HEK293 (cell line): ENCODE measurements around the gene AMACR.

Source experiments
- CTCF ChIA-PET: fragments of 350-600 bp; formaldehyde crosslinking; extraction: SDS; loops from one replicate; lab custom pipeline; 2021; ENCODE audit warnings: antibody characterized with exemption; lab: Yijun Ruan, JAX
- POLR2A ChIA-PET: fragments of 300-600 bp; formaldehyde crosslinking; extraction: SDS; loops from one replicate; lab custom pipeline; 2020; ENCODE audit warnings: antibody characterized with exemption, inconsistent platforms; lab: Yijun Ruan, JAX
- H3K27ac ChIP-seq: fragments of 200-500 bp; sonication (Bioruptor generic); 2 replicates; pipeline ENCODE4 v1.5.1; 2014; ENCODE audit warnings: low read depth, low read length, control low read depth, inconsistent platforms; ENCODE audit errors: extremely low read depth
- H3K36me3 ChIP-seq, 2 experiments: fragments of 200-500 bp in 1 of 2; sonication (Bioruptor generic) in 1 of 2; 1 replicate in 1 of 2; 2 replicates in 1 of 2; pipeline ENCODE4 v1.5.1; 2014 to 2017; ENCODE audit warnings: inconsistent platforms in 2 of 2, low read length in 2 of 2; ENCODE audit not compliant: control insufficient read depth in 2 of 2, insufficient read depth in 1 of 2
- H3K4me1 ChIP-seq: fragments of 200-500 bp; sonication (Bioruptor generic); 2 replicates; pipeline ENCODE4 v1.5.1; 2014; ENCODE audit warnings: mild to moderate bottlenecking, low read length, inconsistent platforms; ENCODE audit not compliant: control insufficient read depth, insufficient read depth
- H3K4me3 ChIP-seq: 2 replicates; pipeline ENCODE4 v1.5.1; 2011; ENCODE audit warnings: low read depth, mild to moderate bottlenecking, control low read depth, low read length, moderate library complexity
- H3K9me3 ChIP-seq: fragments of 200-500 bp; sonication (Bioruptor generic); 2 replicates; pipeline ENCODE4 v1.5.1; 2014; ENCODE audit warnings: low read depth, low read length, inconsistent platforms; ENCODE audit not compliant: control insufficient read depth, insufficient read depth
- BCL11B ChIP-seq: fragments of 450-650 bp; formaldehyde crosslinking; IDR thresholded peaks from 2 replicates; pipeline ENCODE4 v1.5.1; 2016; ENCODE audit warnings: low read depth, missing biosample characterization, missing genetic modification characterization
- KLF8 ChIP-seq: fragments of 450-650 bp; formaldehyde crosslinking; IDR thresholded peaks from 2 replicates; pipeline ENCODE4 v1.5.1; 2016; ENCODE audit warnings: missing biosample characterization, missing genetic modification characterization
- SALL2 ChIP-seq: fragments of 450-650 bp; formaldehyde crosslinking; IDR thresholded peaks from 2 replicates; pipeline ENCODE4 v1.5.0; 2017; ENCODE audit warnings: missing biosample characterization, mild to moderate bottlenecking, missing genetic modification characterization, borderline replicate concordance
- TRIM28 ChIP-seq: IDR thresholded peaks from 2 replicates; pipeline ENCODE4 v1.6.1; 2011; ENCODE audit warnings: low read length, control low read depth, borderline replicate concordance
- ZBTB48 ChIP-seq: fragments of 450-650 bp; formaldehyde crosslinking; IDR thresholded peaks from 2 replicates; pipeline ENCODE4 v1.5.1; 2016; ENCODE audit warnings: missing biosample characterization, missing genetic modification characterization
- ZBTB7A ChIP-seq: fragments of 450-650 bp; formaldehyde crosslinking; IDR thresholded peaks from 2 replicates; pipeline ENCODE4 v1.5.1; 2016; ENCODE audit warnings: low read depth, missing biosample characterization, missing genetic modification characterization
- ZNF148 ChIP-seq: fragments of 450-650 bp; formaldehyde crosslinking; IDR thresholded peaks from 2 replicates; pipeline ENCODE4 v1.5.0; 2017; ENCODE audit warnings: missing biosample characterization, missing genetic modification characterization, borderline replicate concordance
- ZNF157 ChIP-seq: fragments of 450-650 bp; formaldehyde crosslinking; IDR thresholded peaks from 2 replicates; pipeline ENCODE4 v1.5.1; 2016; ENCODE audit warnings: missing biosample characterization, missing genetic modification characterization
- ZNF214 ChIP-seq: fragments of 450-650 bp; formaldehyde crosslinking; IDR thresholded peaks from 2 replicates; pipeline ENCODE4 v1.5.1; 2017; ENCODE audit warnings: missing biosample characterization, mild to moderate bottlenecking, missing genetic modification characterization, borderline replicate concordance
- ZNF248 ChIP-seq: fragments of 450-650 bp; formaldehyde crosslinking; IDR thresholded peaks from 2 replicates; pipeline ENCODE4 v1.5.1; 2017; ENCODE audit warnings: missing biosample characterization, missing genetic modification characterization
- ZNF280D ChIP-seq: fragments of 450-650 bp; formaldehyde crosslinking; IDR thresholded peaks from 2 replicates; pipeline ENCODE4 v1.5.1; 2016; ENCODE audit warnings: missing biosample characterization, missing genetic modification characterization
- ZNF394 ChIP-seq: fragments of 450-650 bp; formaldehyde crosslinking; IDR thresholded peaks from 2 replicates; pipeline ENCODE4 v1.5.1; 2016; ENCODE audit warnings: missing biosample characterization, missing genetic modification characterization, mild to moderate bottlenecking, moderate library complexity, borderline replicate concordance
- ZNF473 ChIP-seq: fragments of 450-650 bp; formaldehyde crosslinking; IDR thresholded peaks from 2 replicates; pipeline ENCODE4 v1.5.1; 2017; ENCODE audit warnings: missing biosample characterization, missing genetic modification characterization
- ZNF664 ChIP-seq: fragments of 450-650 bp; formaldehyde crosslinking; IDR thresholded peaks from 2 replicates; pipeline ENCODE4 v1.5.1; 2016; ENCODE audit warnings: missing biosample characterization, missing genetic modification characterization
- ZNF791 ChIP-seq: fragments of 450-650 bp; formaldehyde crosslinking; IDR thresholded peaks from 2 replicates; pipeline ENCODE4 v1.5.1; 2016; ENCODE audit warnings: missing biosample characterization, missing genetic modification characterization
- TF ChIP-seq, protein P1 (sequence below): IDR thresholded peaks from 2 replicates; pipeline ENCODE4 v1.6.1; 2011; ENCODE audit warnings: mild to moderate bottlenecking, low read depth, low read length, borderline replicate concordance
- TF ChIP-seq, protein P2 (sequence below): fragments of 450-650 bp; formaldehyde crosslinking; IDR thresholded peaks from 2 replicates; pipeline ENCODE4 v1.5.1; 2016; ENCODE audit warnings: missing biosample characterization, missing genetic modification characterization
- TF ChIP-seq, protein P3 (sequence below): fragments of 450-650 bp; formaldehyde crosslinking; IDR thresholded peaks from 2 replicates; pipeline ENCODE4 v1.5.1; 2016; ENCODE audit warnings: missing biosample characterization, missing genetic modification characterization
- TF ChIP-seq, protein P4 (sequence below): fragments of 450-650 bp; formaldehyde crosslinking; IDR thresholded peaks from 2 replicates; pipeline ENCODE4 v1.5.1; 2017; ENCODE audit warnings: missing biosample characterization, missing genetic modification characterization

The AMACR gene

DNA sequence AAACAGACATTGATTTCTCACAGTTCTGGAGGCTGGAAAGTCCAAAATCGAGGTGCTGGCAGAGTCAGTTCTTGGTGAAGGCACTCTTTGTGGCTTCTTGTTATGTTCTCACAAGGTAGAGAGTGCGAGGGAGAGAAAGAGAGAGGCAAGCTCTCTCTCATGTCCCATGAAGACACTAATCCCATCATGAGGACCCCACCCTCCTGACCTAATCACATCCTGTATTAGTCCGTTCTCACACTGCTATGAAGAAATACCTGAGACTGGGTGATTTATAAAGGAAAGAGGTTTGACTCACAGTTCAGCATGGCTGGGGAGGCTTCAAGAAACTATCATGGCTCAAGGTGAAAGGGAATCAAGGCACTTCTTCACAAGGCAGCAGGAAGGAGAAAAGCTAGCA, 5.7 kb upstream of the AMACR start:
- H3K4me1 ChIP-seq = peaks cover 9% of the 10 kb centered on the region
- CTCF ChIA-PET = interaction anchor here (0.9 to 2.5 kb wide), 2 partner anchors 16 to 52 kb away, joined by 4 to 8 read pairs; no protein-coding TSS in a partner anchor
- POLR2A ChIA-PET = no interaction called here
- H3K27ac ChIP-seq = no peak overlapping the region
- TF ChIP-seq ZNF248 (tag by site-specific recombination) = no peak
- TF ChIP-seq, protein P1, sequence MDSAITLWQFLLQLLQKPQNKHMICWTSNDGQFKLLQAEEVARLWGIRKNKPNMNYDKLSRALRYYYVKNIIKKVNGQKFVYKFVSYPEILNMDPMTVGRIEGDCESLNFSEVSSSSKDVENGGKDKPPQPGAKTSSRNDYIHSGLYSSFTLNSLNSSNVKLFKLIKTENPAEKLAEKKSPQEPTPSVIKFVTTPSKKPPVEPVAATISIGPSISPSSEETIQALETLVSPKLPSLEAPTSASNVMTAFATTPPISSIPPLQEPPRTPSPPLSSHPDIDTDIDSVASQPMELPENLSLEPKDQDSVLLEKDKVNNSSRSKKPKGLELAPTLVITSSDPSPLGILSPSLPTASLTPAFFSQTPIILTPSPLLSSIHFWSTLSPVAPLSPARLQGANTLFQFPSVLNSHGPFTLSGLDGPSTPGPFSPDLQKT = no peak
- no peak for TF ChIP-seq TRIM28
- no peaks in the 10 kb centered on the region; the same call in 1 of the 2 replicates for H3K9me3 ChIP-seq
- H3K36me3 ChIP-seq = no peaks in the 10 kb centered on the region
- no peak overlapping the region for H3K4me3 ChIP-seq

- Histone ChIP-seq H3K9me3 (no peaks in the 10 kb centered on the region; the same call in 1 of the 2 replicates), H3K36me3 (no peaks in the 10 kb centered on the region), H3K4me1 (peaks cover 9% of the 10 kb centered on the region), H3K27ac (no peak overlapping the region), H3K4me3 (no peak overlapping the region)
- TF ChIP-seq BCL11B = no peak
- no peak for TF ChIP-seq KLF8 (tag by site-specific recombination)
- no peak for TF ChIP-seq ZBTB48
- TF ChIP-seq ZNF394 (tag by site-specific recombination) = no peak
- TF ChIP-seq ZNF280D (tag by site-specific recombination) = no peak
- TF ChIP-seq ZNF473 (tag by site-specific recombination) = no peak
- POLR2A ChIA-PET = no interaction called here
- CTCF ChIA-PET = interaction anchor here (0.9 to 2.5 kb wide), 3 partner anchors 15 to 51 kb away, joined by 4 to 8 read pairs (median 4); no protein-coding TSS in a partner anchor
These were observed 4.9 kb upstream of the AMACR start for GRCh38 chr5:34012791-34013190.

GRCh38 chr5:34011536-34011935, 3.7 kb upstream of the AMACR start:
- Histone ChIP-seq H3K4me1 (peaks cover 9% of the 10 kb centered on the region), H3K4me3 (no peak overlapping the region), H3K27ac (no peak overlapping the region), H3K9me3 (no peaks in the 10 kb centered on the region; the same call in 1 of the 2 replicates), H3K36me3 (no peaks in the 10 kb centered on the region)
- ChIA-PET CTCF (interaction anchor here (0.5 to 2.5 kb wide), 4 partner anchors 9 to 20 kb away, joined by 3 to 8 read pairs (median 4); no protein-coding TSS in a partner anchor), POLR2A (no interaction called here)
- TF ChIP-seq, protein P2, sequence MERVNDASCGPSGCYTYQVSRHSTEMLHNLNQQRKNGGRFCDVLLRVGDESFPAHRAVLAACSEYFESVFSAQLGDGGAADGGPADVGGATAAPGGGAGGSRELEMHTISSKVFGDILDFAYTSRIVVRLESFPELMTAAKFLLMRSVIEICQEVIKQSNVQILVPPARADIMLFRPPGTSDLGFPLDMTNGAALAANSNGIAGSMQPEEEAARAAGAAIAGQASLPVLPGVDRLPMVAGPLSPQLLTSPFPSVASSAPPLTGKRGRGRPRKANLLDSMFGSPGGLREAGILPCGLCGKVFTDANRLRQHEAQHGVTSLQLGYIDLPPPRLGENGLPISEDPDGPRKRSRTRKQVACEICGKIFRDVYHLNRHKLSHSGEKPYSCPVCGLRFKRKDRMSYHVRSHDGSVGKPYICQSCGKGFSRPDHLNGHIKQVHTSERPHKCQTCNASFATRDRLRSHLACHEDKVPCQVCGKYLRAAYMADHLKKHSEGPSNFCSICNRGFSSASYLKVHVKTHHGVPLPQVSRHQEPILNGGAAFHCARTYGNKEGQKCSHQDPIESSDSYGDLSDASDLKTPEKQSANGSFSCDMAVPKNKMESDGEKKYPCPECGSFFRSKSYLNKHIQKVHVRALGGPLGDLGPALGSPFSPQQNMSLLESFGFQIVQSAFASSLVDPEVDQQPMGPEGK (tag by site-specific recombination) = no peak
- TF ChIP-seq ZNF148 (tag by site-specific recombination) (no peak), ZBTB7A (tag by site-specific recombination) (no peak), SALL2 (tag by site-specific recombination) (no peak), ZNF214 (tag by site-specific recombination) (no peak), ZNF157 (tag by site-specific recombination) (no peak), ZNF791 (tag by site-specific recombination) (no peak), ZNF664 (tag by site-specific recombination) (no peak)
- TF ChIP-seq, protein P3, sequence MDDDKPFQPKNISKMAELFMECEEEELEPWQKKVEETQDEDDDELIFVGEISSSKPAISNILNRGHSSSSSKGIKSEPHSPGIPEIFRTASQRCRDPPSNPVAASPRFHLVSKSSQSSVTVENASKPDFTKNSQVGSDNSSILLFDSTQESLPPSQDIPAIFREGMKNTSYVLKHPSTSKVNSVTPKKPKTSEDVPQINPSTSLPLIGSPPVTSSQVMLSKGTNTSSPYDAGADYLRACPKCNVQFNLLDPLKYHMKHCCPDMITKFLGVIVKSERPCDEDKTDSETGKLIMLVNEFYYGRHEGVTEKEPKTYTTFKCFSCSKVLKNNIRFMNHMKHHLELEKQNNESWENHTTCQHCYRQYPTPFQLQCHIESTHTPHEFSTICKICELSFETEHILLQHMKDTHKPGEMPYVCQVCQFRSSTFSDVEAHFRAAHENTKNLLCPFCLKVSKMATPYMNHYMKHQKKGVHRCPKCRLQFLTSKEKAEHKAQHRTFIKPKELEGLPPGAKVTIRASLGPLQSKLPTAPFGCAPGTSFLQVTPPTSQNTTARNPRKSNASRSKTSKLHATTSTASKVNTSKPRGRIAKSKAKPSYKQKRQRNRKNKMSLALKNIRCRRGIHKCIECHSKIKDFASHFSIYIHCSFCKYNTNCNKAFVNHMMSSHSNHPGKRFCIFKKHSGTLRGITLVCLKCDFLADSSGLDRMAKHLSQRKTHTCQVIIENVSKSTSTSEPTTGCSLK (tag by site-specific recombination) = no peak
- TF ChIP-seq, protein P4, sequence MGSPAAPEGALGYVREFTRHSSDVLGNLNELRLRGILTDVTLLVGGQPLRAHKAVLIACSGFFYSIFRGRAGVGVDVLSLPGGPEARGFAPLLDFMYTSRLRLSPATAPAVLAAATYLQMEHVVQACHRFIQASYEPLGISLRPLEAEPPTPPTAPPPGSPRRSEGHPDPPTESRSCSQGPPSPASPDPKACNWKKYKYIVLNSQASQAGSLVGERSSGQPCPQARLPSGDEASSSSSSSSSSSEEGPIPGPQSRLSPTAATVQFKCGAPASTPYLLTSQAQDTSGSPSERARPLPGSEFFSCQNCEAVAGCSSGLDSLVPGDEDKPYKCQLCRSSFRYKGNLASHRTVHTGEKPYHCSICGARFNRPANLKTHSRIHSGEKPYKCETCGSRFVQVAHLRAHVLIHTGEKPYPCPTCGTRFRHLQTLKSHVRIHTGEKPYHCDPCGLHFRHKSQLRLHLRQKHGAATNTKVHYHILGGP = no peak
